HepG2 (cell line): Measurements from ENCODE around the gene ZDHHC24. TPM values are rescaled to one million over a fixed set of nuclear protein-coding genes. Genes with fewer than 3 reads are reported as not detected.

Experiments used
- ATAC-seq: fragments of 200-7000 bp; cut with Tn5 transposase; 3 replicates; pipeline ENCODE4 v1.9.1; 2020; ENCODE audit warnings: mild to moderate bottlenecking, moderate library complexity
- BruUV-seq: library from RNA; stranded (reverse); fragments of 400-500 nt; replicated peaks from 2 replicates; lab custom pipeline; 2021; lab: Mats Ljungman, UMichigan
- CTCF ChIA-PET: fragments of 300-600 bp; formaldehyde crosslinking; extraction: SDS; loops from one replicate; lab custom pipeline; 2021; ENCODE audit warnings: low total read pairs, inconsistent platforms, low intra/inter-chr PET ratio; lab: Yijun Ruan, JAX
- POLR2A ChIA-PET: fragments of 350-600 bp; sonication (Branson Sonifier 250); formaldehyde crosslinking; loops from one replicate; lab custom pipeline; 2020; ENCODE audit warnings: antibody characterized with exemption, inconsistent platforms; lab: Yijun Ruan, JAX
- DNase-seq: peaks from one replicate; pipeline ENCODE4 v3.0.0-alpha.2; 2015; ENCODE audit warnings: low spot score
- FAIRE-seq: peaks from 3 replicates; lab custom pipeline; 2011; peaks lifted over from hg19 to GRCh38; lab: Jason Lieb, UNC
- H2AFZ ChIP-seq: one replicate; pipeline ENCODE4 v1.6.1; 2011; ENCODE audit warnings: low read length, inconsistent platforms
- H3K27ac ChIP-seq: fragments of 300-600 bp; 3 replicates; pipeline ENCODE4 v1.8.0; 2011; ENCODE audit warnings: mixed run types, mild to moderate bottlenecking, mixed read lengths, low read length, inconsistent platforms; ENCODE audit not compliant: insufficient read depth; ENCODE audit errors: extremely low read length
- H3K27me3 ChIP-seq, 2 experiments: fragments of 200-600 bp in 1 of 2; 2 replicates in 1 of 2; 3 replicates in 1 of 2; pipeline versions ENCODE4 v1.6.0 to v1.8.0; 2011; ENCODE audit warnings: low read length in 2 of 2, mild to moderate bottlenecking in 2 of 2, moderate library complexity in 2 of 2, inconsistent platforms in 1 of 2; ENCODE audit not compliant: insufficient read depth in 2 of 2, control insufficient read depth in 1 of 2
- H3K36me3 ChIP-seq, 2 experiments: fragments of 200-600 bp in 1 of 2; replicated peaks in 1 of 2; 2 replicates in 1 of 2; 3 replicates in 1 of 2; pipeline versions ENCODE4 v1.5.1 to v1.8.0; 2011; ENCODE audit warnings: low read length in 2 of 2, inconsistent platforms in 1 of 2; ENCODE audit not compliant: insufficient read depth in 2 of 2, control insufficient read depth in 1 of 2
- H3K4me1 ChIP-seq: 2 replicates; pipeline ENCODE4 v1.5.1; 2012; ENCODE audit warnings: low read length, inconsistent platforms; ENCODE audit not compliant: insufficient read depth
- H3K4me2 ChIP-seq: 2 replicates; pipeline ENCODE4 v1.6.0; 2011; ENCODE audit warnings: low read depth, low read length, inconsistent platforms
- H3K4me3 ChIP-seq, 3 experiments: fragments of 200-600 bp in 1 of 3; sonication (generic), shearing (Covaris generic) in 1 of 3; replicated peaks in 1 of 3; 2 replicates each; pipeline ENCODE4 v1.5.1; 2011 to 2016; ENCODE audit warnings: low read length in 3 of 3, inconsistent platforms in 2 of 3, low read depth in 2 of 3, mild to moderate bottlenecking in 2 of 3, control low read depth in 1 of 3, mixed read lengths in 1 of 3; ENCODE audit not compliant: insufficient read depth in 1 of 3
- H3K79me2 ChIP-seq: one replicate; pipeline ENCODE4 v1.6.1; 2011; ENCODE audit warnings: low read length, inconsistent platforms; ENCODE audit not compliant: insufficient read depth
- H3K9ac ChIP-seq: 2 replicates; pipeline ENCODE4 v1.6.0; 2011; ENCODE audit warnings: mild to moderate bottlenecking, low read depth, low read length, inconsistent platforms; ENCODE audit not compliant: insufficient read depth
- H3K9me3 ChIP-seq: 2 replicates; pipeline ENCODE4 v1.5.1; 2012; ENCODE audit warnings: mild to moderate bottlenecking, low read length
- H4K20me1 ChIP-seq: 2 replicates; pipeline ENCODE4 v1.6.0; 2011; ENCODE audit warnings: inconsistent platforms, mild to moderate bottlenecking, low read length, moderate library complexity; ENCODE audit not compliant: insufficient read depth
- FOSL1 ChIP-seq: sonication (generic); formaldehyde crosslinking; IDR thresholded peaks from 2 replicates; pipeline ENCODE4 v1.9.0; 2021; ENCODE audit warnings: missing genetic modification reagents, borderline replicate concordance
- GFI1 ChIP-seq: sonication (generic); formaldehyde crosslinking; IDR thresholded peaks from 2 replicates; pipeline ENCODE4 v1.5.0; 2020; ENCODE audit warnings: missing genetic modification reagents, mild to moderate bottlenecking, borderline replicate concordance
- HIVEP1 ChIP-seq: sonication (generic); formaldehyde crosslinking; IDR thresholded peaks from 2 replicates; pipeline ENCODE4 v1.4.0; 2020; ENCODE audit warnings: mild to moderate bottlenecking, missing genetic modification reagents
- IKZF1 ChIP-seq: fragments of 450-650 bp; IDR thresholded peaks from 2 replicates; pipeline ENCODE4 v1.7.1; 2016
- JUND ChIP-seq: sonication (generic); formaldehyde crosslinking; IDR thresholded peaks from 2 replicates; pipeline ENCODE4 v1.8.0; 2022; ENCODE audit warnings: mild to moderate bottlenecking, missing genetic modification reagents
- MED8 ChIP-seq: sonication (generic); formaldehyde crosslinking; IDR thresholded peaks from 2 replicates; pipeline ENCODE4 v1.8.1; 2023; ENCODE audit warnings: mild to moderate bottlenecking, missing genetic modification reagents; ENCODE audit not compliant: insufficient replicate concordance
- POLR2G ChIP-seq: fragments of 200-400 bp; formaldehyde crosslinking; IDR thresholded peaks from 2 replicates; pipeline ENCODE4 v1.6.1; 2018; ENCODE audit warnings: mild to moderate bottlenecking, low read depth, low read length, moderate library complexity
- ZNF260 ChIP-seq: sonication (generic); formaldehyde crosslinking; IDR thresholded peaks from 2 replicates; pipeline ENCODE4 v1.4.0; 2020; ENCODE audit warnings: missing genetic modification reagents, low read depth, mild to moderate bottlenecking, borderline replicate concordance
- WGBS: methylation state at CpG from one replicate; pipeline ENCODE4 v1.1.6; 2017; ENCODE audit warnings: low lambda C conversion rate; 5-methylcytosine and 5-hydroxymethylcytosine counted together
- in situ Hi-C: cut with HindIII; loops from 2 replicates; pipeline ENCODE4 v1.10.0; 2017; ENCODE audit warnings: low pct_unique_long_range_greater_than_20kb; ENCODE audit not compliant: extremely low pct_ligation_motif_present
- intact Hi-C: fragments of 100-400 bp; cut with micrococcal nuclease; formaldehyde crosslinking; loops from one replicate; pipeline ENCODE4 v1.10.0; 2022; ENCODE audit not compliant: unreplicated experiment
- polyA plus RNA-seq, 8 experiments: library from polyadenylated mRNA; depleted of rRNA in 3 of 8; stranded (reverse) in 7 of 8; unstranded in 1 of 8; fragments of >200 nt; fragmentation: Illumina TruSeq in 4 of 8; extraction: Trizol in 4 of 8; gene quantifications; 2 replicates each; pipeline versions ENCODE4 v1.2.1 to v1.2.3, GENCODE V29; 2011 to 2016; ENCODE audit warnings: low read depth in 4 of 8, missing spikeins in 1 of 8, mixed read lengths in 1 of 8; ENCODE audit not compliant: insufficient read depth in 1 of 8
- total RNA-seq, 5 experiments: library from RNA; depleted of rRNA; stranded (reverse); fragments of >200 nt; fragmentation: Illumina TruSeq; extraction: Trizol; gene quantifications; 2 replicates each; pipeline ENCODE4 v1.2.3, GENCODE V29; 2016; ENCODE audit warnings: low read depth in 1 of 5

The ZDHHC24 gene
- total and polyA plus RNA-seq, 2 of the 13 experiments (the other 11 are each of a cell fraction or from before 2014, with no cell fraction given), result 4.3 TPM

- ChIA-PET POLR2A (no interaction called here), CTCF (no interaction called here)
- FAIRE-seq, result no peak
- Histone ChIP-seq H3K4me3 (no peak overlapping the region), H3K27me3 (peaks cover 3 to 63% of the 10 kb centered on the region in 2 experiments; a peak in 4 of 5 replicates), H3K9me3 (no peaks in the 10 kb centered on the region), H3K4me2 (no peak overlapping the region), H3K9ac (no peak overlapping the region), H4K20me1 (no peaks in the 10 kb centered on the region), H3K79me2 (no peaks in the 10 kb centered on the region), H3K36me3 (no peaks in the 10 kb centered on the region), H2AFZ (no peak overlapping the region), H3K27ac (no peak overlapping the region), H3K4me1 (no peaks in the 10 kb centered on the region)
- no peak for DNase-seq
- no TSS peak for BruUV-seq
- in situ Hi-C loops (loop anchor here (25.0 kb wide), 1 partner anchor 273 kb away; the partner anchor contains the start of gene RCE1), intact Hi-C loops (no loop called here)
- no peak for TF ChIP-seq IKZF1
- no peak for ATAC-seq
- 59% methylated on average over 12 of the region's 14 CpGs for WGBS
These were observed 18.7 kb upstream of the ZDHHC24 start for GRCh38 chr11:66564538-66564937.

GRCh38 chr11:66563832-66564231 lies 18.0 kb upstream of the ZDHHC24 start:
- H2AFZ ChIP-seq, result no peak overlapping the region
- intact Hi-C loops (no loop called here), in situ Hi-C loops (loop anchor here (25.0 kb wide), 1 partner anchor 273 kb away; the partner anchor contains the start of gene RCE1)
- no peak for ATAC-seq
- ChIA-PET CTCF (no interaction called here), POLR2A (interaction anchor here (1.5 kb wide), 1 partner anchor 74 kb away, joined by 4 read pairs; the partner anchor contains the start of gene RBM4)
- WGBS, result 66% methylated on average over 6 of the region's 10 CpGs
- TF ChIP-seq JUND (no peak), FOSL1 (CRISPR knock-in tag) (no peak), POLR2G (no peak), GFI1 (CRISPR knock-in tag) (no peak), MED8 (CRISPR knock-in tag) (no peak), HIVEP1 (CRISPR knock-in tag) (no peak), ZNF260 (CRISPR knock-in tag) (no peak)
- no peak overlapping the region for H3K9ac ChIP-seq
- FAIRE-seq, result no peak
- H3K9me3 ChIP-seq, result no peaks in the 10 kb centered on the region
- no peak overlapping the region for H3K4me3 ChIP-seq
- no TSS peak for BruUV-seq
- no peaks in the 10 kb centered on the region for H4K20me1 ChIP-seq
- no peak overlapping the region for H3K27ac ChIP-seq
- no peak for DNase-seq
- peaks cover 1 to 62% of the 10 kb centered on the region in 2 experiments; a peak in 4 of 5 replicates for H3K27me3 ChIP-seq
- no peaks in the 10 kb centered on the region for H3K79me2 ChIP-seq
- H3K4me1 ChIP-seq, result no peaks in the 10 kb centered on the region
- H3K4me2 ChIP-seq, result no peak overlapping the region
- no peaks in the 10 kb centered on the region for H3K36me3 ChIP-seq
